GM11168 (cell line): ENCODE results near the gene ACOT9.
"Not testable (repeated sequence)": the region's sequence is repeated elsewhere in the genome, so short reads cannot be mapped to it uniquely, and the experiment has no call there.

ENCODE experiments used
- in situ Hi-C: fragments of 300-500 bp; cut with MboI; formaldehyde crosslinking; loops from one replicate; pipeline ENCODE4 v1.12.0; 2022; ENCODE audit warnings: low sequenced_read_pairs; ENCODE audit not compliant: unreplicated experiment

Gene ACOT9

GRCh38 chrX:23770142-23770541 is 27.1 kb upstream of the ACOT9 start:
- in situ Hi-C loops: no loop called here

GRCh38 chrX:23766650-23767551 is 23.8 kb upstream of the ACOT9 start:
- in situ Hi-C loops: no loop called here

- in situ Hi-C loops: no loop called here
These were observed 22.8 kb upstream of the ACOT9 start for GRCh38 chrX:23765868-23766267.

- in situ Hi-C loops: no loop called here
These were observed 22.4 kb upstream of the ACOT9 start for GRCh38 chrX:23765449-23765848.

- in situ Hi-C loops: no loop called here
These were observed 21.3 kb upstream of the ACOT9 start for GRCh38 chrX:23764188-23764984.

GRCh38 chrX:23759821-23760220 is 16.7 kb upstream of the ACOT9 start:
- in situ Hi-C loops: no loop called here

- in situ Hi-C loops: no loop called here
These were observed 13.1 kb upstream of the ACOT9 start for GRCh38 chrX:23756165-23756564.

GRCh38 chrX:23754664-23755063 is 11.6 kb upstream of the ACOT9 start:
- in situ Hi-C loops: no loop called here

- in situ Hi-C loops: no loop called here
These were observed 9.8 kb upstream of the ACOT9 start for GRCh38 chrX:23752740-23753415.

GRCh38 chrX:23749576-23749975 is 6.5 kb upstream of the ACOT9 start:
- in situ Hi-C loops: no loop called here

GRCh38 chrX:23749129-23749528 is 6.1 kb upstream of the ACOT9 start:
- in situ Hi-C loops: no loop called here

- in situ Hi-C loops: no loop called here
These were observed 2.7 kb upstream of the ACOT9 start for GRCh38 chrX:23745786-23746185.

- in situ Hi-C loops: not testable (repeated sequence)
These were observed 521 bp upstream of the ACOT9 start for GRCh38 chrX:23743623-23743971.

GRCh38 chrX:23742174-23742696 is 841 bp downstream of the ACOT9 start:
- in situ Hi-C loops: no loop called here

GRCh38 chrX:23737413-23737812 is 5.7 kb downstream of the ACOT9 start:
- in situ Hi-C loops: no loop called here

GRCh38 chrX:23736030-23736429 is 7.0 kb downstream of the ACOT9 start:
- in situ Hi-C loops: no loop called here

- in situ Hi-C loops: no loop called here
These were observed 10.4 kb downstream of the ACOT9 start for GRCh38 chrX:23732704-23733103.

GRCh38 chrX:23731951-23732350 is 11.1 kb downstream of the ACOT9 start:
- in situ Hi-C loops: no loop called here

- in situ Hi-C loops: no loop called here
These were observed 13.9 kb downstream of the ACOT9 start for GRCh38 chrX:23729214-23729613.

- in situ Hi-C loops: no loop called here
These were observed 15.9 kb downstream of the ACOT9 start for GRCh38 chrX:23727206-23727605.

GRCh38 chrX:23726191-23726590 is 16.9 kb downstream of the ACOT9 start:
- in situ Hi-C loops: no loop called here
